ENCODE measurements around the gene SFMBT2.

Gene SFMBT2

DNA sequence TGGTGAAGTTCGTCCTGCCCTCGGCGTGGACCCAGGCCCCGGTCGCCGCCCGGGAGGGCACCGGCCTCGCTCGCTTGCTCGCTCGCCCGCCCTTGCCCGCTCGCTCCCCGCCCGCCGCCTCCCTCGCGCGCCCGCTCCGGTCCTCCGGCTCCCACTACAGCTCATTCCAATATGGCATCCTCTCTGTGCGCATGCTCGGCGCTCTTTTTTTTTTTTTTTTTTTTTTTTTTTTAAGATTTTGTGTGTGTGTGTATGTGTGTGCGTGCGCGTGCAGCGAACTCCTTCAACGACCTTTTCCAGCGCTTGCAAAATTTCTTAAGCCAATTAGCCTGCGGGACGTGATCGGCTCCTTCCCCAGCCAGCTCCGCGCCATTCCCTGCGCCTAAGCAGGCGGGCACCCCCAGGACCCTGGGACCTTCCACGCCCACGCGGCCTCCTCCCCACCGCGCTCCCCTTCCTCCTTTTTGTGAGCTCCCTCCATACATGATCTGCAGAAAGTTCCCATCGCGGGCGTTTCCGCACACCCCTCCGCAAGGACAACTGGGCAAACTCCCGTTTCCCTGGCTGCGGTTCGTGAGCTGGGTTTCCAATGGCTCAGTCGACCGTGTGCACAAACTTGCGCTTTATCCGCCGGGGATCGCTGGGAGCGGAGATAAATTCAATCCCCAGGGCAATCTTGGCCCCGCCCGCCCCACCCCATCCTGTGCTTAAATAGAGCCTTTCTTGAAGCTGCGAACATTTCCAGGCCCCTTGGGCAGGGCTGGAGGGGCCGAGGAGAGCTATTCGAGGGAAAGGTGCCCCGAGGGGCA is at the start of gene SFMBT2:
Gene SFMBT2, minus strand, starts transcription at position 173 of the 809 bp plus-strand sequence. CDS start 29,136 bp downstream, outside the sequence.
- no peak for DNase-seq (ENCODE audit: low read depth, low spot score)

DNA sequence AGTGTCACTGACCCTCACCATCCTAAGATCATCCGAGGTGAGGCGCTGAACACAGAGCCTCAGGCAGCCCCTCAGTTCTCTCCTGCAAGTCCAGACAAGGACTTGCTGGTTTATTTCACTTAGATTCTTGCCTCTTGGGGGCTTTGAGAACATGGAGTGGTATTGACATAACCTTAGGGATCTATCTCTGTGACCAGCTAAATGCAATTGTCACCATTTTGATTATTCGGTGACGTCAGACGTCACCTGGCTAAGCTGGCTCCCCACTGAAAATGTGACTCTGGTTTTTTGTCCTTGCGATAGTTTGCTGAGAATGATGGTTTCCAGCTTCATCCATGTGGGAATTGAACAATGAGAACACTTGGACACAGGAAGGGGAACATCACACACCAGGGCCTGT is 49.2 kb upstream of the SFMBT2 start:
- no peak for DNase-seq (ENCODE audit: low read depth, low spot score)

DNA sequence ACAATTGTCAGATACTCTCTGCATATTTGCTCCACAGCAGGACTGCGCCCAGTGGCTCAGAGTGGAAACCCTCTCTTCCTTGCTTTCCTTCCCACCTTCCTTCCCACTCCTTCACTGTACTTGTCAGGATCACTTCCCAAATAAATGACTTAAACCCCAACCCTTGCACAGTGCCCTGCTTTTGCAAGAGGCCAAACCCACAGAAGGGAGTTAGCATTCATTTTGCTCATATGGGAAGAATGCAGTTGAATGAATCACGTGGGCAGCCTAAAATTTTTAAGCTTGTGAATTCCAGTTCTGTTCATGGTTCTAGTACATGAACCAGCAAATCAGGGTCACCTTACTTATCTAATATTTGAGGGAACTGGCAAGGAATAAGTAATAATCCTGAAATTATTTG is 47.7 kb upstream of the SFMBT2 start:
- DNase-seq (ENCODE audit: low read depth, low spot score) = no peak

DNA sequence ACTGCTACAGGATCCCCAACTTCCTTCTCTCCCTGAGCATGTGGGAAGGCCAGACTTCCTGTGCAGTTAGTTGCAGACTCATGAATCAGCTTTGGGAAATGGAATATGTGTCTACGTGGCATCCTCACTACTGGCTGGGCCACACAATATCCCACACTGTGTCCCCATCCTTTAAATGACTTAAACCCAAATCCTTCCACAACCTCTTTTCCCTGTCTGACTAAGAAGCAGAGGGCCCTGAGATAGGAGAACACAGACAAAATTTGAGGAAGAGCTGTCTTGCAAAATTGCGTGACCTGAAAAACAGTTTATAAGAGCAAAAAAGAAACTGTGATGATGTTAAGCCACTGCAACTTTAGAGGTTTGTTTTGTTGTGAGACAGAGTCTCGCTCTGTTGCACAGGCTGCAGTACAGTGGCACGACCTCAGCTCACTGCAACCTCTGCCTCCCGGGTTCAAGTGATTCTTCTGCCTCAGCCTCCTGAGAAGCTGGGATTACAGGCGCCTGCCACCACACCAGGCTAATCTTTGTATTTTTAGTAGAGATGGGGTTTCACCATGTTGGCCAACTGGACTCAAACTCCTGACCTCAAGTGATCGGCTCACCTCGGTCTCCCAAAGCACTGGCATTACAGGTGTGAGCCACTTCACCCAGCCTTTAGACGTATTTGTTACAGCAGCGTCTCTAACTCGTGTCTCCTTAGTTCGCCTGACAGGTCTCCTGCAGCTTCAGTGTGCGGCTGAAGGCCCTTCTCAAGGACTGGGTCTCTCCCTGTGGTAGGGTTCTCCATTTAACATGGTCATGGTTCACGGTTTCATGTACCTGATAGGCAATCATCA is 46.9 kb upstream of the SFMBT2 start:
- no peak for DNase-seq (ENCODE audit: low read depth, low spot score)

DNA sequence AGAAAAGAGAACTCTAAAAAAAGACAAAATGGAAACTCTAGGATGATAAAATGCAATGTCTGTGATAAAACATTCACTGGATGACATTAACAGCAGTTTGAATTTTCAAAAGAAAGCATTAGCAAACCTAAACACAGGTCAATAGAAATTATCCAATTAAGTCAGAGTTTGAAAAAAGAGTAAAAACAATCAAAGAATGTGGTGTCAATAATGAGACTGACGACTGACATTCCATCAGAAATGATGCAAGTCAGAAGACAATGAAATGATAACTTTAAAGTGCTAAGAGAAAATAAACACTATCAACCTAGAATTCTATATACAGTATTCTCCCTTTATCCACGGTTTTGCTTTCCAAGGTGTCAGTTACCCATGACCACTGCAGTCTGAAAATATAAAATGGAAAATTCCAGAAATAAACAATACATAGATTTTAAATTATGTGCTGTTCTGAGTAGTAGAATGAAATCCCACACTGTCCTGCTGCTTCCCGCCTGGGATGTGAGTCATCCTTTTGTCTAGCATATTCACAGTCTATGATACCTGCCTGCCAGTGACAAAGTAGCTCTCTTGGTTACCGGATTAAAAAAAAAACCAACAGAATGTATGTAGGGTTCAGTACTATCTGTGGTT is 38.3 kb upstream of the SFMBT2 start:
- DNase-seq (ENCODE audit: low read depth, low spot score) = no peak

DNA sequence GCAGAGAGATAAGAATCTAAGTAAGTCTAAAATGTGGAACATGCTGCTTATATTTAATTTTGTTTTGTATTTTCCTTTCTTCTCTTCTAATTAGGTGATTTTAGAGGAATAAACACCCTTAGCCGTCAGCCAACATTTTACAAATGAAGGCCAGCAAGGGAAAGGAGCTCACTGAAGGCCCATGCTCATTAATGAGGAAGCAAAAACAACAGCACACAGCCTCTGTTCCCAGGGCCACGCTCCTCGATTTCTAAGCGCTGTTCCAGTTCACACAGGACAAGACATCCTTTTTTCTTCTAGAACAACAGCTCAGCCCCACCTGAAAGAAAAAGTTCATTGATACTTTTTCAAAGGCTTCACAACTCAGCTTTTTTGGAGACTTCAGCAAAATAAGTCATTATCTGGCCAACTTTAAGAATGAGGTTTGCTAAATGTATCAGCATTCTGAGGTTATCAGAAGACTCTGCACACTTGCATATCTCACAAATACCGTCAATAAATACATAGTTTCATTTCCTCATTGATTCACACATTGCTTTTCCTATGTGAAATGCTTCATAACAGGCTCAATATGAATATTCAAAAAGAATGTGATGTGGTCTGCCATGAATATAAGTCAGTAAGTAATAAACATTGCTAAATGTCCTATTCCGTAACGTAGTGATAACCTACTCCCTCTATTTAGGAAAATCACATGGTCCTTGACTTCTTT is 34.8 kb upstream of the SFMBT2 start:
- no peak for DNase-seq (ENCODE audit: low read depth, low spot score)

DNA sequence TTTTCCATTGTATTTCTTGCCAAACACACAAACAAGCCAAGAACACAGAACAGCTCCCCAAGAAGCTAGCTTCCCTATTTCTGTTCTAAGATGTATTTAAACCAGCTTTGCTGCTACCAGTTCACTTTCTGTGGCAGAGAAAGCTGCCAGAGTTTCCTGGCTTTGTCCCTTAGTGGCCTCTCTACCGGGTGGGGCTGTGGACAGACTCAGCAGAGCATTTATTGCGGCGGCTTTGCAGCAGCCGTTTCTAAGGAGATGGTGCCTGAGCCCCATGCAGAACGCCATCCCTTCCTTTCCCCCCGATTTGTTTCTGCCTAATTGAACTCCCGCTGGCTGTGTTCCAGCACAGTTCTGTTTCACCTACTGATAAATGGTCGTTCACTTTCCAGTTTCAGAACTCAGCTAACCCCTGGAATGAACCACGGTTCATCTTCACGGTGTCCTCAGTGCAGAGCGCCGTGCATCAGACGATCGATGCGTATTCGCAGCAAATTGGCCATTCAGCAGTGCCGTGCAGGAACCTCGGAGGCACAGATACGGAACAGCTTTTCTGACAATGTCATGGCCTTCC is 33.8 kb upstream of the SFMBT2 start:
- no peak for DNase-seq (ENCODE audit: low read depth, low spot score)

DNA sequence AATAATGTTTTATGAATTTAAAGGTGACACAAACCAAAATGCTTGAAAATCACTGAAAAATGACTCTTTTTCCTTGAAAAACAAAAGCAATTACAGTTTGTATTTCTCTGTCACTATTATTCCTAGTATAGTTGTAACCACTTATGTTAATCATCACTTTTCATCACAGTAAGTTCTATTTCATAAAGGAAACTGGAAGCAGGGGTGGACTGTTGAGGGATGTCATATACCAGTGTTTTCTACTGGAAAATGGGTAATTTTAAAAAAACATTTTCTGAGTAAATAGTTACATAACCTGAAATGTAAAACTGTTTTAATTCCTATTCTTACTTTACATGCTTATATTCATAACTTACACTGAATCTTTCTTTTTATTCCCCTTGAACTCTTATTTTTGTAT is 32.2 kb upstream of the SFMBT2 start:
- no peak for DNase-seq (ENCODE audit: low read depth, low spot score)

DNA sequence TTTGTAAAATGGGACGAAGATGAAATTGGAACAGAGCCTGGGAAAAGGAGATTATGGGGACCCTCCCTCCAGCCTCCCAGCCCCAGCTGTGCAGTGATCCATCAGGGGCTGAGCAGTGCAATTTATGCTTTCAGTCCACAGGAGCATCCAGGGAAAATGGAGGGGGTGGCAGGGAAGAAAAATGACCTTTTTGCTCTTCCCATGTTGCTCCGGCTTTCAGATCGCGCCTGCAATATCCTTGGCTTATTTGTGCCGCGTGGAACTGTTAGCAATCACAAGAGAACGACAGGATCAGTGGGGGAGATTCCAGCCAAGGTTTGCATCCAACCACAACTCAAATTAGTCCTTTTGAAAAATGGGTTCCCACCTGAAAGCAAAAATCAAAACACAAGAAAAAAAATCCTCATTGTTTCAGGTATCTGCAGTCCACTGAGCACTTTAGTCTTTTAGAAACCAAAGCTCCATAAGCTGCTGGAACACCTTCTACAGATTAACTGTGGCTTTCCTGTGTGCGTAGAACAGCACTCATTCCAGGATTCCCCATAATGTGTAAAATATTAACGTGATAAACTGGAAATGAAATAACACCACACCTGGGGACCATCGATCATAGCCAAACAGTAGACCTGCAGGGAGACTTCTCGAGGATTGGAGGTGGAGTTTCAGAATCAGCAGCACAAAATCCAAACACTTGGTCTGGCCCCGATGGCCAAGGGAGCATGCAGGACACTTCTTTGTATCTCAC is 30.7 kb upstream of the SFMBT2 start:
- no peak for DNase-seq (ENCODE audit: low read depth, low spot score)

DNA sequence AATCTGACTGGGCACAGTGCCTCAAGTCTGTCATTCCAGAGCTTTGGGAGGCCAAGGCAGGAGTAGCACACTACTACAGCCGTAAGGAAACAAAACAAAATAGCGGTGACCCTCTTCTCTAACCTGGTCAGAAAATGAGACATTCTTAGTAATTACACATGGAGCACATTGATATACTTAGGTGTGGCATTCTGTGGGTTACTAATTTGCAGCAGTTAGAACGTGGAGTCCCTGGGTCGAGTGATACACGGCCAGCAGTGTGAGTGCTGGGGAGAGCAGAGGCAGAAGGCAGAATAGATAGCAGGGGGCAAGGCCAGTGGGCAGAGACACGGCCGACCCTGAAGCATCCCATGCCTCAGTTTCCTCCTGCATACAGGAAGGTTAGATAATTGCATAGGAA is 28.9 kb upstream of the SFMBT2 start:
- DNase-seq (ENCODE audit: low read depth, low spot score) = no peak

DNA sequence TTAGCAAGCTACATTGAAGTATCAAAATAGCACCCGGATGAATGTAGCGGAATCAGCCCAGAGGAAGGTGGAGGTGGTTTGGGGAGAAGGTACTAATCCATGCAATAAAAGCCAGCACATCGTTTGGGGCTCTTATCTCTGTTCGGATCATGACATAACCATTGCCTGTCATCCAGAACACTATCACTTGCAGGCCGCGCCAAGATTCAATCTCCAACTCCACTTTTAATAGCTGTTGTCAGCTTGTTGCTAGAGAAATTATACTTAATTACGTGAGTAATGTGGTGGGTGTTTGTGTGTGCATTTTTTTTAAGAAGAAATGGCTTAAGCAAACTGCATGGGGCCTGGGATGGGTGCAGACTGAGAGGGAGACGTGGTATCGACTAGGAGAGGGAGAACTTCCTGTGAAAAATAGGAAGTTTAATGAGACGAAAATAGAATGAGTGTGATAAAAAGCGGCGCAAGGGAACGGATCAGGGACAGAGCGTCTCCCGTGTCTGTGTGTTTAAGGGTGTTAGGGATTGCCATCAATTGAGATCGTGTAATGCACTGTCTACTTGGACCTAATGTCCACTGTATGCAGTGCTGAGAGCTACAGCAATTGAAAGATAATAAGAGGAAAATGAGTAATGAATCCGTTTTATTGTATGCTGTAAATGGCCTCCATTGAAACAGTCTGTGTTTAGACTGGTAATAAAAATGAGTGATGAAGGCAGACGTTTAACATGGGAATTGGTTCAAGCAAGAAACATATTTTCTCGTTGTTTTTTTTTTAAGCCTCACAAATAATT is 27.6 kb upstream of the SFMBT2 start:
- no peak for DNase-seq (ENCODE audit: low read depth, low spot score)

DNA sequence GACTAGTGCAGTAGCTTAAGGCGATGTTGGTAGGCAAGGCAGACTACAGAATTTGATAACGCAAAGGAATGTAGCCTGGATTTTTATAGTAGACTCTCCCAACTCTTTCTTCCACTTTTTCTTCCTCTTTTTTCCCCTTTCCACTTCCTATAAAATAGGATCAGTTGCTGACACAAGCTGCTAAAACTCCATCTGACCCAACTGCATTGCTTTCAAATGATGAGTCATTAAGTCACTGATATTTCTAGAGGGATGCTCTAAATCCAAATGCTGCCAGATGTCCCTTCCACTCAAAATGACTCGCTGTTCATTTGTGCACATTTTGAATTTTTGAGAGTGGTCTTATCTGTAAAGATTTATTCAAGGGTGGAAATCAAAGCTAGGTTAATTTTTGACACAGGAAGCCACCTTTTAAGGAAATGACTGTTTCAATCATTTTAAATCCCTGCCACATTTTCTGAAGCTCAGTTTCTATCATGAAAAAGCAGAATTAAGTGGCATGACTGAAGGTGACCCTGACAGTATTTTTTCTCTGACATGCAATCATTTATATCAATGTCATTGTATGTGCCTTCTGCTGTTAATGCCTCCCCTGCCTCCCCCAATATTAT is 25.8 kb upstream of the SFMBT2 start:
- DNase-seq (ENCODE audit: low read depth, low spot score) = no peak

DNA sequence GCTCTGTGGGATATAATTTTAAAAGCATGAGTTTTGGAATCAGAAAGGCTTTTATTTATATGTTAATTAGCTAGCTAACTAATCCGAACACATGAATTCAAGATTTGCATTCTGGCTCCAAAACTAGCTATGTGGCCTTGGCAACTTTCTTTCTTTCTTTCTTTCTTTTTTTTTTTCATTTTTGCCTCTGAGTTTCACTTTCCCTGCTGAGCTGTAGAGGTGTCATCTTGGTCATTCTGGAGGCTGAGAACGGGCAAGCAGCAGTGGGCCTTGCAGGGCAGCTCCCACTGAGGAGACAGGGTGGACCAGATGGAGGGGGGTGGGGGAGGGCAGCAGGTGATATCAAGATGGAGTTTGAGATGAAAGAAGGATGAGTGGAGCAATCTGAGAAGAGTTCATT is 24.8 kb upstream of the SFMBT2 start:
- DNase-seq (ENCODE audit: low read depth, low spot score) = no peak

DNA sequence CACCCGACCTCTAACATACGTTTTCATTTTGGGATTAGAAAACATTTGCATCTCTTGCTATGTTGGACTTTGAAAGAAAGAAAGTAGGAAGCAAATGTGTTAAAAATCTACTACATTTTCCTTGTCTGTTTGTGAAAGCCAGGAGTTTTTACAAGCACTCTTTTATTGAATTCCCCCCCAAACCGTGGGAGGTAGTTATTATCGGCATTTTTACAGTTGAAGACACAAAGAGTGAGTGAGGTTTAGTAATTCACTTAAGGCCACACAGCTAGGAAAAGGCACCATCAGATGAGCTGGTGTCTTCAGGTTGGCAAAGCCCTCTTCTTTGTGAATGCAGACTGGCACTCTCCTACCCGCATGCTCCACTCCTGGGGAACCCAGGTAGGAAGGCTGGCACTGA is 23.5 kb upstream of the SFMBT2 start:
- no peak for DNase-seq (ENCODE audit: low read depth, low spot score)

DNA sequence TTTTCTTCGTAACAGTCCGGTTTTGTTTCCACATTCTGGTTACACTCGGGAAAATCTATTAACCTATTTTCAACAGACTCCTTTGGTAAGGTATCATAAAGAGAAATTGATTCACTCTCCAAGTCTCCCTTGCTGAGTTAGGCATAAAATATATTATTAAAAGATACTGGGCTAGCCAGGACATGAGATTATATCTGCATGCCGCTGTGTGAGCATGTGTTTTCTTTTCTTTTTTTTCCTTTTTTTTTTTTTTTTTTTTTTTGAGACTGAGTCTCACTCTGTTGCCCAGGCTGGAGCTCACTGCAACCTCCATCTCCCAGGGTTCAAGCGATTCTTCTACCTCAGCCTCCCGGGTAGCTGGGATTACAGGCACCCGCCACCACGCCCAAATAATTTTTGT is 23.0 kb upstream of the SFMBT2 start:
- DNase-seq (ENCODE audit: low read depth, low spot score) = no peak

DNA sequence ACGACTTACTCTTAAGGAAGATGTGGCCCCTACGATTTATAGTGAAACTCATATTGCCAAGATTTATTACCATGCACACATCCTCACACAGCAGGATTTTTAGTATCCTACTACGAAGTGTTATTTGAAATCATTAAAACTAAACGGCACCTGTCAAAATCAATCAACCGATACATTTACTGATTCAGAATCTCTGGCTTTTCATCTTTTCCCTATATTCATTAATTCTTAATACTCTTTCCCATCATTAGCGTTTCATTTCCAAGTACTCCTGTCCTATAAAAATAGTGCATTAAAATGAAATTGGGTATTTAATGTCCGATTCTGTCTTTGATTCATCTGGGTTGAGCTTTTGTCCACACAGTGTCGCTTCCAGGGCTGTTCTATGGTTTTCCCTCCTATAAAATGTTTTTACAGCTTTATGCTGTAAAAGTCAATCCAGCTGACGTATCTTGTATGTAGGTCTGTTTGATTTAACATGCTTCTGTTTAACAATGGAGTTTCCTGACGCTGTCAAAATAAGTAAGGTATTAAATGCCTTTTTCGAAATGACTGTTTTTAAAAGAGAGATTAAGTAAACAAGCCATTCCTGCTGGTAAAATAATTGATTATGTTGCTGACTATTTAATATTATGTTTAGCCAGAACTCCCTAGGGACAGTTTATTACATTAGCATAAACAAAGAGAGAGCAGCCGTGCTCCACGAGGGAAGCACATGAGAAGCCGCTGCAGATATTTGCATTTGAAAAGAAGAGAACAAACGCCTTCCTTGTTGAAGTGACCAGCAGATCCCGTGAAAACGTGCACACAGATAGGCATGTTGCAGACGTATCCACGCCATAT is 22.3 kb upstream of the SFMBT2 start:
- DNase-seq (ENCODE audit: low read depth, low spot score) = no peak

DNA sequence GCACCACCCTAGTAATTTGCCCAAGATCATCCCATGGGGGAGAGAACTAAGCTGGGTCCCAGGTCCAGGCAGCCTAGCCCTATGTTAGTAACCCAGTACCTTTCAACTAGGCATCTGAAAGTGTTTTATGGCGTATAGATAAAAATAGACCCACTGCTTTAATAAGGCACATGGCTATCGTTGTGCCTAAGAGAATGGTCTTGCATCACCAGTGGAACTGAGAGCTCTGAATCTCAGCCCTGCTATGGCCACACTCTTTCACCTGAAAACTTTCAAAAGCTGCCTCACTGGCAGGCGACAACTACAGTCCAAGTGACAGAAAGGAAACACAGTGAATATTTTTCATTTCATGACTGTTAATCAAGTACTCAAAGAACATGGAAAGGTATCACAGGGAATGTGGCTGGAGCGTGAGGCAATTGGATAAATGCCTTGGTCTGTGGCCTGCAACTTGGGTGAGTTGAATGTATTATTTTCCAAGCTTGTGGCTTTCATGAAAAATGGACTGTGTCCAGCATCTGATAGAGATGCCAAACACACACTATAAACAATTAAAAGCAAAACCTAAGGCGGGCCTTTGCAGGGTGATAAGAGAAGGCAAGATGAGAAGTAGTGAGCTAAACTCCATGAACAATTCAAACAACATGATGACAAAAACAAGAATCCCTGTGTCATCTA is 18.0 kb upstream of the SFMBT2 start:
- no peak for DNase-seq (ENCODE audit: low read depth, low spot score)

DNA sequence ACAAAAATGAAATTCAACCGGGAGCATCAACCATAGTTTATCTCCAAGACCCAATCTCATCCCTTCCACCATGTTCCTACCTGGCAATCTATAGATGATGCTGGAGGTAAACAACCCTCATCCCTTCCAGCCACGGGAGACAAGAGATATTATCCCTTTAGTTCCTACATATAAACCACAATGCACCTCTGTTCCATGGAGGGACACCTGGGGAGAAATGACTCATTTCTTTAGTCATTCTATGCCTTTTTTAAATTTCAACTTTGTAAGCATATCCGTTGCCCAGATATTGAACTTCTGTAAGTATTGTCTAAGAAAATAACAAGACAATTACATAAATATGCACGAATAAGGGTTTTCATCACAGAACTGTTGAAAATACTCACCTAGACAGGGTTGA is 15.5 kb upstream of the SFMBT2 start:
- DNase-seq (ENCODE audit: low read depth, low spot score) = no peak
